ENCODE results near the gene COL11A2. TPM values are rescaled to one million over a fixed set of nuclear protein-coding genes. Genes with fewer than 3 reads are reported as not detected.
A peak's percentile ranks its signal among the peaks of the same experiment; 100 is the strongest.

Gene COL11A2
- total and polyA plus RNA-seq, 2 of the 13 experiments (the other 11 are each of a cell fraction or from before 2014, with no cell fraction given): 0.55 TPM

DNA sequence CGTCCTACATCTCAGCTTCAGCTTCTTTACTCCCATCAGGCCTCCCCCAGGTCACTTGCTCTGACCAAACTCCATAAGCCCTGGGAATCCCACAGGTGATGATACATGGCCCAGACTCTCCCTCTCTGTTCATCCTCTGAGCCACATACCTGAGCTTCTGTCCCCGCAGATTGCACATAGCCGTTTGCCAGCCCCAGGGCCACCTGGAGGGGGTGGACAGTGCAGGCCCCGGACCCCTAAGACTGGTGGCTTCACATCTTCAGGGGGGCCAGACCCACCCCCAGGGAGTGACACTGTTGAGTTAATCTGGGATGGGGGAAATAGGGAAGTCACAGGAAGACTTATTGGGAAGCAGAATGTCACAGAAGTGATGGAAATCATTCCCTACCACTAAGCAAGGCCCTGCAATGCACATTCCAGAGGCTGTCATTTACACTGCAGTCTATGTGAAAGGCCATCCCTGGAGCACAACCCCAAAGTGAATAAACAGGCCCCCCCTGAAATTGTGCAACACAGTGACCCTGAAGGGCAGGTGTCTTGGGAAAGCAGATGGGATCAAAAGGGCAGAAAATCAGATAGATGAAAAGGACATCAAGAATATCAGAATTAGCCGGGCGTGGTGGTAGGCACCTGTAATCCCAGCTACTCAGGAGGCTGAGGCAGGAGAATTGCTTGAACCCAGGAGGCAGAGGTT, 6.0 kb upstream of the COL11A2 start (continued):
- no peak for TF ChIP-seq THYN1 (CRISPR knock-in tag; IDR thresholded peaks at IDR 0.05; ENCODE audit: borderline replicate concordance, low read depth)
- no peak for TF ChIP-seq ZNF766 (CRISPR knock-in tag; IDR thresholded peaks at IDR 0.05; ENCODE audit: borderline replicate concordance)
- peak; percentile 93 for TF ChIP-seq IRF2 (CRISPR knock-in tag; IDR thresholded peaks at IDR 0.05)
- no peak for TF ChIP-seq ZNF660 (CRISPR knock-in tag; IDR thresholded peaks at IDR 0.05; ENCODE audit: borderline replicate concordance, low read depth)
- peak; percentile 81; the same call in 1 of the 2 replicates for TF ChIP-seq DNMT3B (CRISPR knock-in tag; conservative IDR thresholded peaks at IDR 0.05)
- no peak for TF ChIP-seq GTF3A (CRISPR knock-in tag; conservative IDR thresholded peaks at IDR 0.05)
- peak; percentile 74 for TF ChIP-seq JUN (CRISPR knock-in tag; IDR thresholded peaks at IDR 0.05)
- TF ChIP-seq, protein P1, sequence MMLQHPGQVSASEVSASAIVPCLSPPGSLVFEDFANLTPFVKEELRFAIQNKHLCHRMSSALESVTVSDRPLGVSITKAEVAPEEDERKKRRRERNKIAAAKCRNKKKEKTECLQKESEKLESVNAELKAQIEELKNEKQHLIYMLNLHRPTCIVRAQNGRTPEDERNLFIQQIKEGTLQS (CRISPR knock-in tag; IDR thresholded peaks at IDR 0.05): no peak
- TF ChIP-seq FOSL2 (CRISPR knock-in tag; IDR thresholded peaks at IDR 0.05): peak; percentile 81
- TF ChIP-seq ZMAT3 (CRISPR knock-in tag; conservative IDR thresholded peaks at IDR 0.05): no peak
- no peak for TF ChIP-seq ZNF225 (CRISPR knock-in tag; IDR thresholded peaks at IDR 0.05)
- TF ChIP-seq AHR (CRISPR knock-in tag; IDR thresholded peaks at IDR 0.05): no peak
- TF ChIP-seq, protein P2, sequence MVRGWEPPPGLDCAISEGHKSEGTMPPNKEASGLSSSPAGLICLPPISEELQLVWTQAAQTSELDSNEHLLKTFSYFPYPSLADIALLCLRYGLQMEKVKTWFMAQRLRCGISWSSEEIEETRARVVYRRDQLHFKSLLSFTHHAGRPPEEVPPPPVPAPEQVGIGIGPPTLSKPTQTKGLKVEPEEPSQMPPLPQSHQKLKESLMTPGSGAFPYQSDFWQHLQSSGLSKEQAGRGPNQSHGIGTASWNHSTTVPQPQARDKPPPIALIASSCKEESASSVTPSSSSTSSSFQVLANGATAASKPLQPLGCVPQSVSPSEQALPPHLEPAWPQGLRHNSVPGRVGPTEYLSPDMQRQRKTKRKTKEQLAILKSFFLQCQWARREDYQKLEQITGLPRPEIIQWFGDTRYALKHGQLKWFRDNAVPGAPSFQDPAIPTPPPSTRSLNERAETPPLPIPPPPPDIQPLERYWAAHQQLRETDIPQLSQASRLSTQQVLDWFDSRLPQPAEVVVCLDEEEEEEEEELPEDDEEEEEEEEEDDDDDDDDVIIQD (CRISPR knock-in tag; IDR thresholded peaks at IDR 0.05; ENCODE audit: low read depth): peak; percentile 70; the same call in 1 of the 2 replicates
- TF ChIP-seq, protein P3, sequence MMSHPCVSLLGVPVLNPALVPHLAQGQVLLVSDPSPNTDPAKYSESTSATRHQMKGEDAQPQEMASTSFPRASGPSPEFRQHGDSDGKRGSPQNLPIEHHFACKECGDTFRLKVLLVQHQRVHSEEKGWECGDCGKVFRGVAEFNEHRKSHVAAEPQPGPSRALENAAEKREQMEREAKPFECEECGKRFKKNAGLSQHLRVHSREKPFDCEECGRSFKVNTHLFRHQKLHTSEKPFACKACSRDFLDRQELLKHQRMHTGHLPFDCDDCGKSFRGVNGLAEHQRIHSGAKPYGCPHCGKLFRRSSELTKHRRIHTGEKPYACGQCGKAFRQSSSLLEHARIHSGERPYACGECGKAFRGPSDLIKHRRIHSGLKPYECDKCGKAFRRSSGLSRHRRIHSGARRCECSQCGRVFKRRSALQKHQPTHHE (CRISPR knock-in tag; IDR thresholded peaks at IDR 0.05; ENCODE audit: borderline replicate concordance): no peak
- TF ChIP-seq TGIF2 (CRISPR knock-in tag; IDR thresholded peaks at IDR 0.05): peak; percentile 94
- TF ChIP-seq ZNF792 (CRISPR knock-in tag; IDR thresholded peaks at IDR 0.05): 0 out of 2 replicates have a peak, but pooled peaks have one; percentile 82
- TF ChIP-seq TAF15 (IDR thresholded peaks at IDR 0.05; ENCODE audit: low read depth, low read length, poor library complexity, severe bottlenecking): no peak
- no peak for TF ChIP-seq ZNF136 (CRISPR knock-in tag; IDR thresholded peaks at IDR 0.05; ENCODE audit: low read depth)
- TF ChIP-seq, protein P4, sequence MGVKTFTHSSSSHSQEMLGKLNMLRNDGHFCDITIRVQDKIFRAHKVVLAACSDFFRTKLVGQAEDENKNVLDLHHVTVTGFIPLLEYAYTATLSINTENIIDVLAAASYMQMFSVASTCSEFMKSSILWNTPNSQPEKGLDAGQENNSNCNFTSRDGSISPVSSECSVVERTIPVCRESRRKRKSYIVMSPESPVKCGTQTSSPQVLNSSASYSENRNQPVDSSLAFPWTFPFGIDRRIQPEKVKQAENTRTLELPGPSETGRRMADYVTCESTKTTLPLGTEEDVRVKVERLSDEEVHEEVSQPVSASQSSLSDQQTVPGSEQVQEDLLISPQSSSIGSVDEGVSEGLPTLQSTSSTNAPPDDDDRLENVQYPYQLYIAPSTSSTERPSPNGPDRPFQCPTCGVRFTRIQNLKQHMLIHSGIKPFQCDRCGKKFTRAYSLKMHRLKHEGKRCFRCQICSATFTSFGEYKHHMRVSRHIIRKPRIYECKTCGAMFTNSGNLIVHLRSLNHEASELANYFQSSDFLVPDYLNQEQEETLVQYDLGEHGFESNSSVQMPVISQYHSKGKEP (CRISPR knock-in tag; IDR thresholded peaks at IDR 0.05): no peak
- TF ChIP-seq CCAR2 (optimal IDR thresholded peaks at IDR 0.05; ENCODE audit: low read depth, low read length): no peak
- TF ChIP-seq CAMTA2 (CRISPR knock-in tag; IDR thresholded peaks at IDR 0.05; ENCODE audit: borderline replicate concordance): no peak
- TF ChIP-seq, protein P5, sequence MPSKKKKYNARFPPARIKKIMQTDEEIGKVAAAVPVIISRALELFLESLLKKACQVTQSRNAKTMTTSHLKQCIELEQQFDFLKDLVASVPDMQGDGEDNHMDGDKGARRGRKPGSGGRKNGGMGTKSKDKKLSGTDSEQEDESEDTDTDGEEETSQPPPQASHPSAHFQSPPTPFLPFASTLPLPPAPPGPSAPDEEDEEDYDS (CRISPR knock-in tag; IDR thresholded peaks at IDR 0.05): peak; percentile 35; the same call in 1 of the 2 replicates
- TF ChIP-seq, protein P6, sequence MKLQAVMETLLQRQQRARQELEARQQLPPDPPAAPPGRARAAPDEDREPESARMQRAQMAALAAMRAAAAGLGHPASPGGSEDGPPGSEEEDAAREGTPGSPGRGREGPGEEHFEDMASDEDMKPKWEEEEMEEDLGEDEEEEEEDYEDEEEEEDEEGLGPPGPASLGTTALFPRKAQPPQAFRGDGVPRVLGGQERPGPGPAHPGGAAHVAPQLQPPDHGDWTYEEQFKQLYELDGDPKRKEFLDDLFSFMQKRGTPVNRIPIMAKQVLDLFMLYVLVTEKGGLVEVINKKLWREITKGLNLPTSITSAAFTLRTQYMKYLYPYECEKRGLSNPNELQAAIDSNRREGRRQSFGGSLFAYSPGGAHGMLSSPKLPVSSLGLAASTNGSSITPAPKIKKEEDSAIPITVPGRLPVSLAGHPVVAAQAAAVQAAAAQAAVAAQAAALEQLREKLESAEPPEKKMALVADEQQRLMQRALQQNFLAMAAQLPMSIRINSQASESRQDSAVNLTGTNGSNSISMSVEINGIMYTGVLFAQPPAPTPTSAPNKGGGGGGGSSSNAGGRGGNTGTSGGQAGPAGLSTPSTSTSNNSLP (IDR thresholded peaks at IDR 0.05; ENCODE audit: low read depth, low read length): peak; percentile 94
- no peak; the same call in 1 of the 2 replicates for TF ChIP-seq DMAP1 (CRISPR knock-in tag; IDR thresholded peaks at IDR 0.05)
- TF ChIP-seq ZNF430 (CRISPR knock-in tag; IDR thresholded peaks at IDR 0.05): peak; percentile 69; the same call in 1 of the 2 replicates
